Endothelial cell of umbilical vein (primary cell): ENCODE results near the gene SPDYC. TPM values are rescaled to one million over a fixed set of nuclear protein-coding genes. Genes with fewer than 3 reads are reported as not detected.

Experiments used
- BruUV-seq: library from RNA; stranded (reverse); fragments of 400-500 nt; replicated peaks from 2 replicates; lab custom pipeline; 2021; lab: Mats Ljungman, UMichigan
- CTCF ChIA-PET: fragments of 300-600, 350-600 bp; sonication (Branson Sonifier 250); formaldehyde crosslinking; loops from one replicate; lab custom pipeline; 2021; ENCODE audit warnings: antibody characterized with exemption, inconsistent platforms; lab: Charles Lee
- POLR2A ChIA-PET: fragments of 300-600, 350-600 bp; sonication (Branson Sonifier 250); formaldehyde crosslinking; loops from one replicate; lab custom pipeline; 2021; ENCODE audit warnings: antibody characterized with exemption, inconsistent platforms; lab: Charles Lee
- DNase-seq: peaks from one replicate; pipeline ENCODE4 v3.0.0-alpha.2; 2011; ENCODE audit warnings: low read depth, low spot score
- FAIRE-seq: peaks from 2 replicates; lab custom pipeline; 2011; peaks lifted over from hg19 to GRCh38; lab: Jason Lieb, UNC
- H2AFZ ChIP-seq: 2 replicates; pipeline ENCODE4 v1.6.0; 2012; ENCODE audit warnings: low read depth, low read length, control low read depth, inconsistent platforms
- H3K27ac ChIP-seq: 2 replicates; pipeline ENCODE4 v1.5.1; 2011; ENCODE audit warnings: low read depth, mild to moderate bottlenecking, control low read depth, low read length, moderate library complexity; ENCODE audit not compliant: insufficient read depth
- H3K27me3 ChIP-seq, 2 experiments: 2 replicates each; pipeline versions ENCODE4 v1.6.0 to v1.6.1; 2011; ENCODE audit warnings: low read length in 2 of 2, mixed read lengths in 1 of 2; ENCODE audit not compliant: control insufficient read depth in 2 of 2, insufficient read depth in 2 of 2
- H3K36me3 ChIP-seq, 2 experiments: 2 replicates in 1 of 2; 3 replicates in 1 of 2; pipeline ENCODE4 v1.5.1; 2011; ENCODE audit warnings: low read length in 2 of 2, mild to moderate bottlenecking in 1 of 2, moderate library complexity in 1 of 2; ENCODE audit not compliant: control insufficient read depth in 2 of 2, insufficient read depth in 2 of 2; ENCODE audit errors: extremely low read depth in 1 of 2
- H3K4me1 ChIP-seq: 3 replicates; pipeline ENCODE4 v1.5.1; 2011; ENCODE audit warnings: mild to moderate bottlenecking, low read length; ENCODE audit not compliant: control insufficient read depth, insufficient read depth; ENCODE audit errors: extremely low read depth
- H3K4me2 ChIP-seq: 2 replicates; pipeline ENCODE4 v1.6.1; 2011; ENCODE audit warnings: low read length, control low read depth, mixed read lengths; ENCODE audit not compliant: insufficient read depth
- H3K4me3 ChIP-seq, 3 experiments: fragments of 200-600 bp in 1 of 3; sonication (generic), shearing (Covaris generic) in 1 of 3; replicated peaks in 1 of 3; 2 replicates each; pipeline ENCODE4 v1.5.1; 2011 to 2016; ENCODE audit warnings: control low read depth in 3 of 3, low read length in 3 of 3, mild to moderate bottlenecking in 2 of 3, inconsistent platforms in 1 of 3, low read depth in 1 of 3, moderate library complexity in 1 of 3; ENCODE audit not compliant: insufficient read depth in 1 of 3
- H3K79me2 ChIP-seq: 2 replicates; pipeline ENCODE4 v1.6.0; 2012; ENCODE audit warnings: low read length, inconsistent platforms; ENCODE audit not compliant: control insufficient read depth, insufficient read depth
- H3K9ac ChIP-seq: replicated peaks from 2 replicates; pipeline ENCODE3; 2011; ENCODE audit warnings: low read length, control low read depth; ENCODE audit not compliant: insufficient read depth; ENCODE audit errors: extremely low read depth
- H3K9me1 ChIP-seq: replicated peaks from 3 replicates; pipeline ENCODE4 v1.6.0; 2011; ENCODE audit warnings: mild to moderate bottlenecking, low read length; ENCODE audit not compliant: control insufficient read depth, insufficient read depth; ENCODE audit errors: extremely low read depth
- H3K9me3 ChIP-seq: replicated peaks from 2 replicates; pipeline ENCODE4 v1.5.1; 2012; ENCODE audit warnings: low read length, inconsistent platforms; ENCODE audit not compliant: control insufficient read depth, insufficient read depth
- H4K20me1 ChIP-seq: replicated peaks from 2 replicates; pipeline ENCODE3; 2011; ENCODE audit warnings: mild to moderate bottlenecking, low read length; ENCODE audit not compliant: control insufficient read depth, insufficient read depth; ENCODE audit errors: extremely low read depth
- EZH2 ChIP-seq: IDR thresholded peaks from 2 replicates; pipeline ENCODE4 v1.6.1; 2012; ENCODE audit warnings: borderline replicate concordance, low read depth, mild to moderate bottlenecking, moderate library complexity, low read length, inconsistent platforms; ENCODE audit not compliant: severe bottlenecking
- FOS ChIP-seq: IDR thresholded peaks from 2 replicates; pipeline ENCODE4 v1.6.1; 2011; ENCODE audit warnings: mild to moderate bottlenecking, low read length, moderate library complexity, borderline replicate concordance; ENCODE audit not compliant: insufficient read depth
- GATA2 ChIP-seq: IDR thresholded peaks from 2 replicates; pipeline ENCODE4 v1.7.0; 2011; ENCODE audit warnings: low read depth, mild to moderate bottlenecking, moderate library complexity, mixed read lengths, low read length; ENCODE audit not compliant: insufficient read length, insufficient read depth
- JUN ChIP-seq: IDR thresholded peaks from 2 replicates; pipeline ENCODE4 v1.6.1; 2011; ENCODE audit warnings: borderline replicate concordance, low read depth; ENCODE audit not compliant: insufficient read length, insufficient read depth
- MYC ChIP-seq: IDR thresholded peaks from one replicate; pipeline ENCODE4 v1.6.1; 2011; ENCODE audit warnings: mild to moderate bottlenecking, low read depth, low read length
- POLR2A ChIP-seq: IDR thresholded peaks from 2 replicates; pipeline ENCODE4 v1.6.1; 2012; ENCODE audit warnings: low read depth, mild to moderate bottlenecking, control low read depth, low read length
- POLR2AphosphoS5 ChIP-seq: IDR thresholded peaks from 2 replicates; pipeline ENCODE4 v1.6.1; 2012; ENCODE audit warnings: low read depth, mild to moderate bottlenecking, control low read depth, low read length, moderate library complexity; ENCODE audit not compliant: insufficient read depth
- dilution Hi-C: fragments of 300-500 bp; cut with MboI; formaldehyde crosslinking; loops from one replicate; pipeline ENCODE4 v1.15.0; 2019; ENCODE audit warnings: low sequenced_read_pairs; ENCODE audit not compliant: extremely low pct_ligation_motif_present
- intact Hi-C: fragments of 100-400 bp; cut with micrococcal nuclease; formaldehyde crosslinking; loops from one replicate; pipeline ENCODE4 v1.10.0; 2022
- polyA plus RNA-seq, 4 experiments: library from polyadenylated mRNA; depleted of rRNA in 3 of 4; stranded (reverse) in 3 of 4; unstranded in 1 of 4; fragments of >200 nt; gene quantifications; 2 replicates each; pipeline versions ENCODE4 v1.2.1 to v1.2.3, GENCODE V29; 2011 to 2012; ENCODE audit warnings: missing spikeins in 1 of 4
- total RNA-seq: library from RNA; stranded (reverse); gene quantifications from 2 replicates; pipeline ENCODE4 v1.2.3, GENCODE V29; 2021
- TF ChIP-seq, protein P1 (sequence below): IDR thresholded peaks from 2 replicates; pipeline ENCODE4 v1.6.1; 2011; ENCODE audit not compliant: insufficient read depth, insufficient read length
- TF ChIP-seq, protein P2 (sequence below), 2 donors: IDR thresholded peaks; 1 replicate in 1 of 2; 2 replicates in 1 of 2; pipeline ENCODE4 v1.5.1; 2011; ENCODE audit warnings: low read length in 2 of 2, mild to moderate bottlenecking in 2 of 2, moderate library complexity in 2 of 2, control low read depth in 1 of 2, inconsistent platforms in 1 of 2, low read depth in 1 of 2; ENCODE audit not compliant: insufficient read depth in 1 of 2; ENCODE audit errors: extremely low read depth in 1 of 2

The SPDYC gene
- total and polyA plus RNA-seq, 2 donors (not counting 3 experiments of a cell fraction or from before 2014, with no cell fraction given): not detected

DNA sequence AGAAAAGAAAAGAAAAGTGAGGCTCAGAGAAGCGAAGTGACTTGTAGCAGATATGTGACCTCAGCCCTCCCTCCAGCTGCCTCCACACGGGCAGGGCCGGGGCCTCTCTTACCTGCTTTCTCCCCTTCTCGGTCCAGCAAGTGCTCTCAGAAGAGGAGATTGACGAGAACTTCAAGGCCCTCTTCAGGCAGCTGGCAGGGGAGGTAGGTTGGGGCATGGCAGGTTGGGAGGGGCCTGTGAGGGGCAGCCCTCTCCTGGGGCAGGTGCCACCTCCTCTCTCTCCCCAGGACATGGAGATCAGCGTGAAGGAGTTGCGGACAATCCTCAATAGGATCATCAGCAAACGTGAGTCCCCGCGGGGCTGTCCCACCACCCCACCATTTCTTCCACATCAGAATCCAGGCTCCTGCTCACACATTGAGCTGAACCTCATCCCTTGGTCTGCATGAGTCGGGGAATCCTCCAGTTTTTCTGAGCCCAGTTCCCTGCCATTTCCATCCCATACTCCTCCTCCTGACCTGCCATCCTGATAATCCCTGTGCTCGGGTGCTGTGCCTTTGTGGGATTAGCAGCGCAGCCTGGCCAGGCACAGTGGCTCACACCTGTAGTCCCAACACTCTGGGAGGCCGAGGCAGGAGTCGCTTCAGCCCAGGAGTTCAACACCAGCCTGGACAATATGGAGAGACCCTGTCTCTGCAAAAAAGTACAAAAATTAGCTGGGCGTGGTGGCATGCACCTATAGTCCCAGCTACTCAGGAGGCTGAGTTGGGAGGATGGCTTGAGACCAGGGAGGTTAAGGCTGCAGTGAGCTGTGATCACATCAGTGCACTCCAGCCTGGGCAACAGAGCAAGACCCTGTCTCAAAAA lies 38.1 kb downstream of the SPDYC start:
- H3K27me3 ChIP-seq: no peaks in the 10 kb centered on the region
- H3K9ac ChIP-seq: no peak overlapping the region
- no peaks in the 10 kb centered on the region for H3K4me1 ChIP-seq
- H3K4me2 ChIP-seq: no peak overlapping the region
- CTCF ChIA-PET: no interaction called here
- no peaks in the 10 kb centered on the region for H3K9me1 ChIP-seq
- DNase-seq (no peak), FAIRE-seq (no peak)
- H3K79me2 ChIP-seq: no peaks in the 10 kb centered on the region
- dilution Hi-C loops: no loop called here
- POLR2A ChIA-PET: no interaction called here
- no peak overlapping the region for H2AFZ ChIP-seq
- intact Hi-C loops: loop anchor here (5.0 kb wide), 1 partner anchor 124 kb away; the partner anchor contains the start of gene DPF2
- H4K20me1 ChIP-seq: no peaks in the 10 kb centered on the region
- H3K9me3 ChIP-seq: no peaks in the 10 kb centered on the region
- H3K4me3 ChIP-seq: no peak overlapping the region
- peaks cover 14 to 51% of the 10 kb centered on the region in 2 experiments for H3K36me3 ChIP-seq
- BruUV-seq: no TSS peak
- no peak for TF ChIP-seq EZH2
- TF ChIP-seq MYC: no peak
- TF ChIP-seq, protein P1, sequence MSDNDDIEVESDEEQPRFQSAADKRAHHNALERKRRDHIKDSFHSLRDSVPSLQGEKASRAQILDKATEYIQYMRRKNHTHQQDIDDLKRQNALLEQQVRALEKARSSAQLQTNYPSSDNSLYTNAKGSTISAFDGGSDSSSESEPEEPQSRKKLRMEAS: no peak
- no peak for TF ChIP-seq POLR2A
- H3K27ac ChIP-seq: no peak overlapping the region

DNA sequence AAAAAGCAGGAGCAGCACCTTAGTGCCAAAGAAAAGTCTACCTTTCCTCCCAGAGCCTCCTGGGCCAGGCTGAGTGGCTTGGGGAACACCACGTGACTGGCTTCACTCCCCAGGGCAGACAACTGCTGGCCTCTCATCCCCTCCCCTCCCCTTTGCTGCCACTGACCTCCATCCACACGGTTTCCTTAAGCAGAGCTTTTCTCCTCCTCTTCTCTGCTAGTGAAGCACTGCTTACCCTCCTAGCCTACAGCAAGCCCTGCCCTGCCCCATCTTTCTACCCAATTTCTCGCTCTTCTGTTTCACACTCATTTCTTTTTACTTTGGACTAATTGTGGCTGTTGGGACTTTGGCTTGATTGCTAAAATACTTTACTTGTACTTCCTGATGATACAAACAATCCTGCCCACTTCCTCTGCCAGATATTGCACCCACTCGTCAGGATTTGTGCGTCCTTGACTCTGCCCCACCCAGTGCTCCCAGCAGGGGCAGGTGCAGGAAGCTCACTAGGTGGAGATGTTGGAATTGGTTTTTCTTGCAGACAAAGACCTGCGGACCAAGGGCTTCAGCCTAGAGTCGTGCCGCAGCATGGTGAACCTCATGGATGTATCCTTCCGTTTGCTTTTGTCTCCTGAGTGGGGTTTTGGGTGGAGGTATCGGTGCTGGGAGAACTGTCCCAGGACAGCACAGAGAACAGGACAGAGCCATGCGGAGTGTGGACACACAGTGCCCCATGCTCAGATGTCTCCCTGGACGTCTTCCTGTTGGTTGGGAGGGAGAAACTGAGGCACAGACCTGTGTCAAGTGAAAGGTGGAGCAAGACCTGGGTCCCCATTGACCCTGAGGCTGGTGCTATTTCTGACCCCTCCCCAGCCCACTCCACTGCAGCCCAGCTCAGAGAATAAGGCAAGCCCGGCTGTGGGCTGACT lies 39.0 kb downstream of the SPDYC start:
- no peaks in the 10 kb centered on the region for H3K27me3 ChIP-seq
- H2AFZ ChIP-seq: no peak overlapping the region
- H3K9ac ChIP-seq: no peak overlapping the region
- H3K4me3 ChIP-seq: no peak overlapping the region
- H3K4me1 ChIP-seq: no peaks in the 10 kb centered on the region
- H3K36me3 ChIP-seq: peaks cover 14 to 51% of the 10 kb centered on the region in 2 experiments
- no peak for DNase-seq
- no TSS peak for BruUV-seq
- CTCF ChIA-PET: no interaction called here
- intact Hi-C loops (loop anchor here (5.0 kb wide), 1 partner anchor 123 kb away; the partner anchor contains the start of gene DPF2), dilution Hi-C loops (no loop called here)
- no peaks in the 10 kb centered on the region for H3K9me3 ChIP-seq
- no peak for FAIRE-seq
- TF ChIP-seq POLR2AphosphoS5: no peak
- TF ChIP-seq, protein P2, sequence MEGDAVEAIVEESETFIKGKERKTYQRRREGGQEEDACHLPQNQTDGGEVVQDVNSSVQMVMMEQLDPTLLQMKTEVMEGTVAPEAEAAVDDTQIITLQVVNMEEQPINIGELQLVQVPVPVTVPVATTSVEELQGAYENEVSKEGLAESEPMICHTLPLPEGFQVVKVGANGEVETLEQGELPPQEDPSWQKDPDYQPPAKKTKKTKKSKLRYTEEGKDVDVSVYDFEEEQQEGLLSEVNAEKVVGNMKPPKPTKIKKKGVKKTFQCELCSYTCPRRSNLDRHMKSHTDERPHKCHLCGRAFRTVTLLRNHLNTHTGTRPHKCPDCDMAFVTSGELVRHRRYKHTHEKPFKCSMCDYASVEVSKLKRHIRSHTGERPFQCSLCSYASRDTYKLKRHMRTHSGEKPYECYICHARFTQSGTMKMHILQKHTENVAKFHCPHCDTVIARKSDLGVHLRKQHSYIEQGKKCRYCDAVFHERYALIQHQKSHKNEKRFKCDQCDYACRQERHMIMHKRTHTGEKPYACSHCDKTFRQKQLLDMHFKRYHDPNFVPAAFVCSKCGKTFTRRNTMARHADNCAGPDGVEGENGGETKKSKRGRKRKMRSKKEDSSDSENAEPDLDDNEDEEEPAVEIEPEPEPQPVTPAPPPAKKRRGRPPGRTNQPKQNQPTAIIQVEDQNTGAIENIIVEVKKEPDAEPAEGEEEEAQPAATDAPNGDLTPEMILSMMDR (IDR thresholded peaks at IDR 0.05; ENCODE audit: extremely low read depth in 1 of 2, insufficient read depth in 1 of 2, low read depth in 1 of 2, low read length in 2 of 2): no peak
- TF ChIP-seq, protein P1: no peak
- no peak for TF ChIP-seq JUN
- TF ChIP-seq GATA2: no peak
- TF ChIP-seq POLR2A: no peak
- TF ChIP-seq FOS: no peak
- no peak for TF ChIP-seq MYC
- TF ChIP-seq EZH2: no peak
- POLR2A ChIA-PET: no interaction called here
- no peaks in the 10 kb centered on the region for H3K79me2 ChIP-seq
- no peak overlapping the region for H3K27ac ChIP-seq
- no peak overlapping the region for H3K4me2 ChIP-seq
- no peaks in the 10 kb centered on the region for H4K20me1 ChIP-seq
- no peaks in the 10 kb centered on the region for H3K9me1 ChIP-seq
